Kidney capillary endothelial cell (primary cell): ENCODE results near the gene NBPF20.
A peak's percentile ranks its signal among the peaks of the same experiment; 100 is the strongest.
"Not testable (repeated sequence)": the region's sequence is repeated elsewhere in the genome, so short reads cannot be mapped to it uniquely, and the experiment has no call there.

Experiments used
- DNase-seq: peaks from one replicate; pipeline ENCODE4 v3.0.0-alpha.2; 2018; ENCODE audit warnings: low spot score

NBPF20 gene

DNA sequence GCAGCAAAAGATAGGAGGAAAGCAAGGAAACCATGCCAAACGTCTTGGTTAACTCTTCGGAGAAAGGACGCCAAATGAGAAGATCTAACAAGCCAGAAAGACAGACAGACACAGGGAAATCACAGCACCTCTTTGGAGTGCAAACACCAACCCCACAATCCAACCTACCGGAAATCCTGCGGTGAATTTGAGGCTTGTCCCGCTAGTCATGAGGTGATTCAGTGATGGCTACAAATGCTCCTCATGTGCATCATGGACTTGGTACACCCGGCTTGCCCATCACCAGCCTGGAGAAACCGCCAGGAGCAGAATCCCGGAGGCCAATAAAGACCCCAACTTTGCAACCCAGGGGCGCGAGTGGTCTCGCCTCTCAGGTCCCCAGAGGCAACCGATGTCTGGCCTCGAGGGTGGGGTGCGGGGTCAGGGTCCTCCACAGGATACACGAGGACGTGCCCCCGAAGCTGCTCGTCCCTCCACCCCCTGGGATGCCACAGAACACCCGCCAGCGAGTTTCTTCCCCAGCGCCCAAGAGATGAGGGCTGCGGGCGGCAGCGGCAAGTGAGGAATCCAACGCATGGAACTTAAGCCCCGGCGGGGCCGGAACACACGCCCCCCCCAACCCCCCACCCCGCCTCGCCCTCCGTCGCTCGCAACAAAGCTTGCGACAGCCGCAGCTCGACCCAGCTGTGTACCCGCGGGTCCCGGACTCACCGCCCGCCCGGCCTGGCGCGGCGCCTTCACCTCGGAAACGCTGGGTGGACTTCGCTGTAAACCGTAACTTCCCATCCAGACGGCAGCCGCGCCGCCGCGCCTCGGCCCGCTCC is 579 bp downstream of the NBPF20 start:
- DNase-seq: peak; percentile 38

DNA sequence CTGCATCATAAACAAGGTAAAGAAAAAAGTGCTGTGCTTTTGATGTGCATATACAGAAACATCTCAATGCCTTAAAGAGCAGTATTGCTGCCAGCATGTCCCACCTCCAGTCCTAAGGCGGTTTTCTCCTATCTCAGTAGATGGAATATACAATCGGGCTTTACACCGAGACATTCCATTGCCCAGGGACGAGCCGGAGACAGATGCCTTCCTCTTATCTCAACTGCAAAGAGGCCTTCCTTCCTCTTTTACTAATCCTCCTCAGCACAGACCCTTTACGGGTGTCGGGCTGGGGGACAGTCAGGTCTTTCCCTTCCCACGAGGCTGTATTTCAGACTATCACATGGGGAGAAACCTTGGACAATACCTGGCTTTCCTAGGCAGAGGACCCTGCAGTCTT is 10.3 kb downstream of the NBPF20 start:
- not testable (repeated sequence) for DNase-seq

DNA sequence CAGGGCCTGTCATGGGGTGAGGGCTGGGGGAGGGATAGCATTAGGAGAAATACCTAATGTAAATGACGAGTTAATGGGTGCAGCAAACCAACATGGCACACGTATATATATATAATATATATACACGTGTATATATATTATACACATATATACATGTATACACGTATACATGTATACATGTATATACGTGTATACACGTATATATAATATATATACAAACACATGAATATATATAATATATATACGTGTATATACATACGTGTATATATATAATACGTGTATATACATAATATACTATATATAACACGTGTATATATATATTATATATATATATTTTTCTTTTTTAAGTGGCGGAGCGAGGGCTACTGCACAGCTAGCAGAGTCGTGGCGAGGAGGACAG is 18.1 kb downstream of the NBPF20 start:
- not testable (repeated sequence) for DNase-seq

DNA sequence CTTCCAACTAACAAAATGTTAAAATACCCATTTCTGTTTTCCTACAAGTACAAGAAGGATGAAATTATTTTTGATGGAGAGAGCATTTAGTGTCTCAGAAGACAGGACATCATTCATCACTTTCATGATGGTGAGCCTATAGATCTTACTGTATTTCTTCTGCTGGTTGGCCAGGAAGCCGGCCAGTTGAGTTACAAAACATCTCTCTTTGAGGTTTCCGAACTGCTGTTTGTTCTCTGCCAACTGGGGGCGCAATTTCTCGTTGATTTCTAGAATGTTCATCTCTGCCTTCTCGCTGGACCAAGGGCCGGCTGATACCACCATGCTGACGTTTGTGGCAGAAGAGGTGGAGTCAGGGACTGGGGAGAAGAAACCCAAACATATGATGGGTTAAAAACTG is 20.5 kb downstream of the NBPF20 start:
- not testable (repeated sequence) for DNase-seq

DNA sequence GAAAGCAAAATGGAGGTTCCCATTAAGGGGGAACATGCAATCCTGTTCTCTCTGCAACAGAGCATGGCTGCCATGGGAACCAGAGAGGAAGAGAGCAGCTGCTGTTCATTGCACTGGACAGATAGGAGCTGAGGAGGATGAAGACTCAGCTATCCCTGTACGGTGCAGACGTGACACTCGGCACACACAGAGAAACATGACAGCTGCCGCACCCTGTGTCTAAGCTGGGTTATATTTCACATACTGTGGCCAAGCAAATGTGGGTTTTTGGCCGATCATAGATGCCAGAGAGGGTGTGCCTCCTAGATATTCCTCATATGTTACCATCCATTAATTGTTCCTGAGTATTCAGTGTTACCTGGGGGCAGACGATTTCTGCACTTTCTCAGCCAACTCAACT is 24.7 kb downstream of the NBPF20 start:
- DNase-seq: not testable (repeated sequence)
